Calu3 (cell line): Measurements from ENCODE around the gene AGBL4. TPM values are rescaled to one million over a fixed set of nuclear protein-coding genes. Genes with fewer than 3 reads are reported as not detected.

Experiments
- BruUV-seq: library from RNA; stranded (reverse); fragments of 400-500 nt; replicated peaks from 2 replicates; lab custom pipeline; 2021; lab: Mats Ljungman, UMichigan
- CTCF ChIA-PET: fragments of 300-600 bp; sonication (Branson Sonifier 250); formaldehyde crosslinking; loops from one replicate; lab custom pipeline; 2022; ENCODE audit warnings: antibody characterized with exemption; lab: Charles Lee
- DNase-seq: peaks from one replicate; pipeline ENCODE4 v3.0.0; 2022
- H3K27ac Mint-ChIP-seq: one replicate; pipeline ENCODE4 v1.8.0; 2022; ENCODE audit warnings: mixed read lengths; ENCODE audit not compliant: unreplicated experiment
- H3K27me3 Mint-ChIP-seq: one replicate; pipeline ENCODE4 v1.8.0; 2022; ENCODE audit warnings: mixed read lengths; ENCODE audit not compliant: unreplicated experiment
- H3K36me3 Mint-ChIP-seq: one replicate; pipeline ENCODE4 v1.8.0; 2022; ENCODE audit warnings: mild to moderate bottlenecking, moderate library complexity, mixed read lengths; ENCODE audit not compliant: insufficient read depth, unreplicated experiment
- H3K4me1 Mint-ChIP-seq: one replicate; pipeline ENCODE4 v1.8.0; 2022; ENCODE audit warnings: mild to moderate bottlenecking, low read depth, mixed read lengths; ENCODE audit not compliant: unreplicated experiment
- H3K4me3 Mint-ChIP-seq: one replicate; pipeline ENCODE4 v1.8.0; 2022; ENCODE audit warnings: mild to moderate bottlenecking, low read depth, moderate library complexity, mixed read lengths; ENCODE audit not compliant: unreplicated experiment
- H3K9me3 Mint-ChIP-seq: one replicate; pipeline ENCODE4 v1.8.0; 2022; ENCODE audit warnings: low read depth, mixed read lengths; ENCODE audit not compliant: unreplicated experiment
- intact Hi-C: fragments of 100-400 bp; cut with micrococcal nuclease; formaldehyde crosslinking; loops from one replicate; pipeline ENCODE4 v1.10.0; 2022; ENCODE audit not compliant: unreplicated experiment
- total RNA-seq: library from RNA; stranded (reverse); gene quantifications from 2 replicates; pipeline ENCODE4 v1.2.3, GENCODE V29; 2022
- TF ChIP-seq, protein P1 (sequence below): fragments of 200-600 bp; IDR thresholded peaks from one replicate; pipeline ENCODE4 v1.8.0; 2022; ENCODE audit warnings: antibody characterized with exemption; ENCODE audit not compliant: unreplicated experiment

The AGBL4 gene
- total RNA-seq, 1 experiment from 2014 or later, result not detected

DNA sequence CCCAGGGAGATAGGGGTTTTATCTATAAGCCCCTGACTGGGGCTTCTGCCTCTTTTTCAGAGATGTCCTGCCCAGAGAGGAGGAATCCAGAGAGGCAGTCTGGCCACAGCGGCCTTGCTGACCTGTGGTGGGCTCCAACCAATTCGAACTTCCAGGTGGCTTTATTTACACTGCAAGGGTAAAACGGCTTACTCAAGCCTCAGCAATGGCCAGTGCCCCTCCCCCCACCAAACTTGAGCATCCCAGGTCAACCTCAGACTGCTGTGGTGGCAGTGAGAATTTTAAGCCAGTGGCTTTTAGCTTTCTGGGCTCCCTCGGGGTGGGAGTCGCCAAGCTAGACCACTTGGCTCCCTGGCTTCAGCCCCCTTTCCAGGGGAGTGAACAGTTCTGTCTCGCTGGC, 863.1 kb downstream of the AGBL4 start:
- CTCF ChIA-PET, result interaction anchor here (0.7 kb wide), 1 partner anchor 692 kb away, joined by 3 read pairs; no protein-coding TSS in a partner anchor
- intact Hi-C loops, result loop anchor here (5.0 kb wide), 1 partner anchor 187 kb away; no protein-coding TSS in a partner anchor
- TF ChIP-seq, protein P1, sequence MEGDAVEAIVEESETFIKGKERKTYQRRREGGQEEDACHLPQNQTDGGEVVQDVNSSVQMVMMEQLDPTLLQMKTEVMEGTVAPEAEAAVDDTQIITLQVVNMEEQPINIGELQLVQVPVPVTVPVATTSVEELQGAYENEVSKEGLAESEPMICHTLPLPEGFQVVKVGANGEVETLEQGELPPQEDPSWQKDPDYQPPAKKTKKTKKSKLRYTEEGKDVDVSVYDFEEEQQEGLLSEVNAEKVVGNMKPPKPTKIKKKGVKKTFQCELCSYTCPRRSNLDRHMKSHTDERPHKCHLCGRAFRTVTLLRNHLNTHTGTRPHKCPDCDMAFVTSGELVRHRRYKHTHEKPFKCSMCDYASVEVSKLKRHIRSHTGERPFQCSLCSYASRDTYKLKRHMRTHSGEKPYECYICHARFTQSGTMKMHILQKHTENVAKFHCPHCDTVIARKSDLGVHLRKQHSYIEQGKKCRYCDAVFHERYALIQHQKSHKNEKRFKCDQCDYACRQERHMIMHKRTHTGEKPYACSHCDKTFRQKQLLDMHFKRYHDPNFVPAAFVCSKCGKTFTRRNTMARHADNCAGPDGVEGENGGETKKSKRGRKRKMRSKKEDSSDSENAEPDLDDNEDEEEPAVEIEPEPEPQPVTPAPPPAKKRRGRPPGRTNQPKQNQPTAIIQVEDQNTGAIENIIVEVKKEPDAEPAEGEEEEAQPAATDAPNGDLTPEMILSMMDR, result no peak
- no peak overlapping the region for H3K4me3 Mint-ChIP-seq
- no peaks in the 10 kb centered on the region for H3K27me3 Mint-ChIP-seq
- H3K9me3 Mint-ChIP-seq, result peaks cover 17% of the 10 kb centered on the region
- H3K36me3 Mint-ChIP-seq, result no peaks in the 10 kb centered on the region
- peaks cover 34% of the 10 kb centered on the region for H3K4me1 Mint-ChIP-seq
- BruUV-seq, result no TSS peak
- no peak for DNase-seq
- H3K27ac Mint-ChIP-seq, result no peak overlapping the region

DNA sequence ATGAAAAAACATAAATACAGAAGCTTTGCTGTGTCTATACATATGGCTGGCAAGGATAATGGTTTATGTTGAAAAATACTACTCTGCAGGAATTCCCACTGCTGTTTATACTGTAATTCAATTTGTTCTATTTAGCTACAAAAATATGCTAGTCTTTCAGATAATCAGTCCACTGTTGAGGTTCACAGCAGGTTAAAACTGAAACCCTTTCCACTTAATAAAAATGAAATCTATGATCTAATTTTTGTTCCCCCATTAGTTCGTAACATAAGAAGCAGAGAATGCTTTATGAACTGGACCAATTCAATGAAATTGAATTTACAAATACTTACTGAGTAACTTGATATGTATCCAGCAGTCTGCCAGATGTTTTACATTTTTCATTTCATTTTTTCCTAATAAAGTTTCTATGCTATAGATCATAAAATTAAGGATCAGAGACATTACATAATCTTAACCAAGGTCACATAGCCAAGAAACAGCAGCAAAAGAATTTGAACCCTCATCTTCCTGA, 887.0 kb downstream of the AGBL4 start:
- BruUV-seq, result no TSS peak
- Mint-ChIP-seq H3K4me1 (no peaks in the 10 kb centered on the region), H3K36me3 (no peaks in the 10 kb centered on the region), H3K27me3 (no peaks in the 10 kb centered on the region), H3K4me3 (no peak overlapping the region), H3K9me3 (peaks cover 5% of the 10 kb centered on the region), H3K27ac (no peak overlapping the region)
- no peak for DNase-seq
- TF ChIP-seq, protein P1, result no peak
- CTCF ChIA-PET, result no interaction called here
- intact Hi-C loops, result no loop called here

DNA sequence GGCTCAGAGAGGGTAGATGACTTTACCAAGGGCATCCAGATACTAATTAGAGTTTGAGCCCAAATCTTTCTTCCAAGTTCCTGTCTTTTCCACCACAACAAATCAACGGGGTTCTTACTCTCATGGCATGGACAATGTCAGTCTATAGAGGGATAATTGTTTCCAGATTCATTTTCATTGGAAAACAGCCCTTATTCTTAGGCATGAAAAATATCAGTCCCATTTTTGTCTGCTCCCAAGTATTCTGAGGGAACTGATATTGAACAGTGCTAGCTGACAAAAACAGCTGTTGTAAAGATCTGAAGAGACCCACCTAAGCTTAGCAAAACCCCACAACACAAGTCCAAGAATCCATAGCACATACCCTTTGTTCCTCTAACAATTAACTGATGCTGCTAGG, 898.0 kb downstream of the AGBL4 start:
- Mint-ChIP-seq H3K36me3 (no peaks in the 10 kb centered on the region), H3K27ac (no peak overlapping the region), H3K27me3 (no peaks in the 10 kb centered on the region), H3K4me3 (no peak overlapping the region), H3K9me3 (peaks cover 2% of the 10 kb centered on the region), H3K4me1 (no peaks in the 10 kb centered on the region)
- CTCF ChIA-PET, result no interaction called here
- TF ChIP-seq, protein P1, result no peak
- intact Hi-C loops, result no loop called here
- DNase-seq, result no peak
- no TSS peak for BruUV-seq

DNA sequence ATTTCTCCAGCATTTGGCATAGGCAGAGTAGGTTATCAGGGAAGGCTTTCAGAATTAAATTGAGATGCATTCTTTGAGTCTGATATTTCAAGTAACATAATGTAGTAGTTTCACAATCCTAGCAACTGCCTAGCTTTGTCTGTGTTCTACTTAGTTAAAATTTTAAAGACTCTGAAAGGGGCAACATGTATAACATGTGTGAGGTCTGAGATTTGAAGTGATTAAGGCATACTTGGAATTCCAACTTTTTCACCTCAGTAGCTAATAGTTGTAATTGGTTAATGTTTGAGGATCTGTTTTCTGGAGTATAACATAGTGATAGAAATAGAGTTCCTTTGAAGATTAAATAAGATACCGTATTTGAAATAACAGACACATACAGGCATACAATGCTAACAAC, 911.8 kb downstream of the AGBL4 start:
- no peak for DNase-seq
- CTCF ChIA-PET, result no interaction called here
- Mint-ChIP-seq H3K9me3 (peaks cover 8% of the 10 kb centered on the region), H3K27me3 (no peaks in the 10 kb centered on the region), H3K4me1 (peaks cover 9% of the 10 kb centered on the region), H3K36me3 (no peaks in the 10 kb centered on the region), H3K27ac (no peak overlapping the region), H3K4me3 (no peak overlapping the region)
- TF ChIP-seq, protein P1, result no peak
- intact Hi-C loops, result no loop called here
- no TSS peak for BruUV-seq
